ENCODE measurements around the gene CHCHD1.

DNA sequence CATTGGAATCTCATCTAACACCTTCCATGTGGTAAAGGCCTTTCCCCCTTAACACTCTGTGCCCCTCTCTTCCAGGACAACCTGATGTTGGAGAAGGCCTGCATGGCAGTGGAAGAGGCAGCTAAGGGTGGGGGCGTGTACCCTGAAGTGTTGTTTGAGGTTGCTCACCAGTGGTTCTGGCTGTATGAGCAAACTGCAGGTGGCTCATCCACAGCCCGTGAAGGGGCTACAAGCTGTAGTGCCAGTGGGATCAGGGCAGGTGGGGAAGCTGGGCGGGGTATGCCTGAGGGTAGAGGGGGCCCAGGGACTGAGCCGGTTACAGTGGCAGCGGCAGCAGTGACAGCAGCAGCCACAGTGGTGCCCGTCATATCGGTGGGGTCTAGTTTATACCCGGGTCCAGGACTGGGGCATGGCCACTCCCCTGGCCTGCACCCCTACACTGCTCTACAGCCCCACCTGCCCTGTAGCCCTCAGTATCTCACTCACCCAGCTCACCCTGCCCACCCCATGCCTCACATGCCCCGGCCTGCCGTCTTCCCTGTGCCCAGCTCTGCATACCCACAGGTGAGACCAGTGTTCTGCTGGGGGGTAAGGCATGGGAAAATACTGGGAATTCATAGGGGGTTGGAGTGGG is 17.2 kb downstream of the CHCHD1 start:
- TF ChIP-seq, protein P1, sequence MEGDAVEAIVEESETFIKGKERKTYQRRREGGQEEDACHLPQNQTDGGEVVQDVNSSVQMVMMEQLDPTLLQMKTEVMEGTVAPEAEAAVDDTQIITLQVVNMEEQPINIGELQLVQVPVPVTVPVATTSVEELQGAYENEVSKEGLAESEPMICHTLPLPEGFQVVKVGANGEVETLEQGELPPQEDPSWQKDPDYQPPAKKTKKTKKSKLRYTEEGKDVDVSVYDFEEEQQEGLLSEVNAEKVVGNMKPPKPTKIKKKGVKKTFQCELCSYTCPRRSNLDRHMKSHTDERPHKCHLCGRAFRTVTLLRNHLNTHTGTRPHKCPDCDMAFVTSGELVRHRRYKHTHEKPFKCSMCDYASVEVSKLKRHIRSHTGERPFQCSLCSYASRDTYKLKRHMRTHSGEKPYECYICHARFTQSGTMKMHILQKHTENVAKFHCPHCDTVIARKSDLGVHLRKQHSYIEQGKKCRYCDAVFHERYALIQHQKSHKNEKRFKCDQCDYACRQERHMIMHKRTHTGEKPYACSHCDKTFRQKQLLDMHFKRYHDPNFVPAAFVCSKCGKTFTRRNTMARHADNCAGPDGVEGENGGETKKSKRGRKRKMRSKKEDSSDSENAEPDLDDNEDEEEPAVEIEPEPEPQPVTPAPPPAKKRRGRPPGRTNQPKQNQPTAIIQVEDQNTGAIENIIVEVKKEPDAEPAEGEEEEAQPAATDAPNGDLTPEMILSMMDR (IDR thresholded peaks at IDR 0.05; ENCODE audit: insufficient read depth, low read depth, low read length) = no peak
- TF ChIP-seq EZH2 (IDR thresholded peaks at IDR 0.05; ENCODE audit: insufficient read depth, low read length) = no peak
